HG02610 (cell line): Measurements from ENCODE around the gene FRK.
A peak's percentile ranks its signal among the peaks of the same experiment; 100 is the strongest.
"Not testable (repeated sequence)": the region's sequence is repeated elsewhere in the genome, so short reads cannot be mapped to it uniquely, and the experiment has no call there.

ENCODE experiments used
- ATAC-seq: cut with Tn5 transposase; IDR thresholded peaks from one replicate; pipeline ENCODE4 v1.9.1; 2021; ENCODE audit warnings: mild to moderate bottlenecking, moderate library complexity; ENCODE audit not compliant: unreplicated experiment

FRK gene

GRCh38 chr6:116074732-116075390, 14.2 kb upstream of the FRK start:
- ATAC-seq = no peak

GRCh38 chr6:116073765-116074440, 13.2 kb upstream of the FRK start:
- no peak for ATAC-seq

GRCh38 chr6:116072368-116072767, 11.7 kb upstream of the FRK start:
- no peak for ATAC-seq

GRCh38 chr6:116070616-116071389, 10.1 kb upstream of the FRK start:
- ATAC-seq = no peak

- ATAC-seq = no peak
These were observed 9.4 kb upstream of the FRK start for GRCh38 chr6:116070101-116070500.

GRCh38 chr6:116066789-116067188, 6.1 kb upstream of the FRK start:
- ATAC-seq = no peak

- no peak for ATAC-seq
These were observed 4.0 kb upstream of the FRK start for GRCh38 chr6:116064666-116065065.

- ATAC-seq = no peak
These were observed 1.8 kb upstream of the FRK start for GRCh38 chr6:116062496-116062895.

GRCh38 chr6:116059713-116060571, 749 bp downstream of the FRK start:
- peak; percentile 74 for ATAC-seq

- no peak for ATAC-seq
These were observed 2.9 kb downstream of the FRK start for GRCh38 chr6:116057766-116058165.

GRCh38 chr6:116055513-116055912, 5.2 kb downstream of the FRK start:
- no peak for ATAC-seq

GRCh38 chr6:116051244-116051643, 9.4 kb downstream of the FRK start:
- no peak for ATAC-seq

GRCh38 chr6:116050737-116051136, 10.0 kb downstream of the FRK start:
- no peak for ATAC-seq

GRCh38 chr6:116049321-116049720, 11.4 kb downstream of the FRK start:
- ATAC-seq = no peak

- peak; percentile 95 for ATAC-seq
These were observed 13.3 kb downstream of the FRK start for GRCh38 chr6:116047173-116047933.

- no peak for ATAC-seq
These were observed 14.0 kb downstream of the FRK start for GRCh38 chr6:116046737-116047136.

- ATAC-seq = not testable (repeated sequence)
These were observed 14.4 kb downstream of the FRK start for GRCh38 chr6:116046272-116046671.

- ATAC-seq = no peak
These were observed 18.8 kb downstream of the FRK start for GRCh38 chr6:116041934-116042333.

- ATAC-seq = no peak
These were observed 19.7 kb downstream of the FRK start for GRCh38 chr6:116040993-116041392.

- no peak for ATAC-seq
These were observed 23.8 kb downstream of the FRK start for GRCh38 chr6:116036885-116037284.
